Neural progenitor cell (in vitro differentiated cells): ENCODE data around the gene ERCC5. TPM values are rescaled to one million over a fixed set of nuclear protein-coding genes. Genes with fewer than 3 reads are reported as not detected.
A peak's percentile ranks its signal among the peaks of the same experiment; 100 is the strongest.

ENCODE experiments used
- DNase-seq: peaks from one replicate; pipeline ENCODE4 v3.0.0-alpha.2; 2016; ENCODE audit warnings: low spot score
- H2AFZ ChIP-seq: fragments of 200-600 bp; sonication (generic); replicated peaks from 2 replicates; pipeline ENCODE4 v1.6.1; 2016; ENCODE audit warnings: antibody characterized with exemption
- H3F3A ChIP-seq: fragments of 200-600 bp; sonication (generic); 2 replicates; pipeline ENCODE4 v1.6.1; 2016; ENCODE audit warnings: antibody characterized with exemption, low read depth
- H3K27ac ChIP-seq: fragments of 200-600 bp; sonication (generic); 2 replicates; pipeline ENCODE4 v1.5.1; 2016; ENCODE audit warnings: mild to moderate bottlenecking
- H3K27me3 ChIP-seq: fragments of 200-600 bp; sonication (generic); 2 replicates; pipeline ENCODE4 v1.6.1; 2016; ENCODE audit warnings: mild to moderate bottlenecking, moderate library complexity
- H3K36me3 ChIP-seq: fragments of 200-600 bp; sonication (generic); 2 replicates; pipeline ENCODE4 v1.5.1; 2016
- H3K4me1 ChIP-seq: fragments of 200-600 bp; sonication (generic); 2 replicates; pipeline ENCODE4 v1.6.1; 2016; ENCODE audit warnings: mixed run types
- H3K4me2 ChIP-seq: fragments of 200-600 bp; sonication (generic); 2 replicates; pipeline ENCODE4 v1.6.1; 2016
- H3K4me3 ChIP-seq: fragments of 200-600 bp; sonication (generic); 2 replicates; pipeline ENCODE4 v1.5.1; 2016
- H3K79me2 ChIP-seq: fragments of 200-600 bp; sonication (generic); 2 replicates; pipeline ENCODE4 v1.6.1; 2016; ENCODE audit warnings: low read depth
- H3K9ac ChIP-seq: fragments of 200-600 bp; sonication (generic); 2 replicates; pipeline ENCODE4 v1.6.1; 2016
- H3K9me3 ChIP-seq: fragments of 200-600 bp; sonication (generic); 2 replicates; pipeline ENCODE4 v1.5.1; 2016; ENCODE audit warnings: low read depth
- H4K20me1 ChIP-seq: fragments of 200-600 bp; sonication (generic); 2 replicates; pipeline ENCODE4 v1.6.1; 2016; ENCODE audit warnings: low read depth
- H3K27ac Mint-ChIP-seq: 3 replicates; pipeline ENCODE4 v1.8.0; 2021; ENCODE audit warnings: mixed read lengths
- H3K27me3 Mint-ChIP-seq: 2 replicates; pipeline ENCODE4 v1.8.0; 2022; ENCODE audit warnings: low read depth, mild to moderate bottlenecking, inconsistent platforms, moderate library complexity, mixed read lengths; ENCODE audit not compliant: insufficient read depth
- H3K36me3 Mint-ChIP-seq: 3 replicates; pipeline ENCODE4 v1.8.0; 2021; ENCODE audit warnings: mixed read lengths
- H3K4me1 Mint-ChIP-seq: 3 replicates; pipeline ENCODE4 v1.8.0; 2021; ENCODE audit warnings: mixed read lengths
- H3K4me3 Mint-ChIP-seq: 3 replicates; pipeline ENCODE4 v1.8.0; 2021; ENCODE audit warnings: mild to moderate bottlenecking, moderate library complexity, mixed read lengths
- H3K9me3 Mint-ChIP-seq: 3 replicates; pipeline ENCODE4 v1.8.0; 2020; ENCODE audit warnings: mixed read lengths
- CTCF ChIP-seq: fragments of 200-600 bp; sonication (generic); IDR thresholded peaks from 2 replicates; pipeline ENCODE4 v1.5.1; 2017; ENCODE audit warnings: antibody characterized with exemption, mild to moderate bottlenecking
- EZH2 ChIP-seq: fragments of 200-600 bp; sonication (generic); IDR thresholded peaks from 2 replicates; pipeline ENCODE4 v1.6.1; 2017; ENCODE audit warnings: antibody characterized with exemption, mild to moderate bottlenecking, moderate library complexity
- EZH2phosphoT487 ChIP-seq: fragments of 200-600 bp; sonication (generic); IDR thresholded peaks from 2 replicates; pipeline ENCODE4 v1.6.1; 2017; ENCODE audit warnings: antibody characterized with exemption
- total RNA-seq: library from RNA; depleted of rRNA; stranded (reverse); fragments of >200 nt; gene quantifications from 2 replicates; pipeline ENCODE4 v1.2.3, GENCODE V29; 2015; ENCODE audit warnings: low replicate concordance

Gene ERCC5
- total RNA-seq, 1 donor from 2014 or later: 35.1 TPM

- H3K9ac ChIP-seq: no peak overlapping the region
- TF ChIP-seq EZH2phosphoT487 (no peak), CTCF (no peak), EZH2 (no peak)
- H3K27ac Mint-ChIP-seq: no peak overlapping the region
Observed at GRCh38 chr13:102869948-102870676, 24.3 kb downstream of the ERCC5 start.

GRCh38 chr13:102870677-102871415 lies 25.0 kb downstream of the ERCC5 start:
- peaks cover 14% of the 10 kb centered on the region for H3K4me1 Mint-ChIP-seq
- H3K4me3 Mint-ChIP-seq: no peak overlapping the region
- peaks cover 28% of the 10 kb centered on the region for H3K36me3 Mint-ChIP-seq
- TF ChIP-seq EZH2phosphoT487 (no peak), CTCF (peak; percentile 92)
- H3K36me3 ChIP-seq: peaks cover 1% of the 10 kb centered on the region
- H3K4me2 ChIP-seq: no peak overlapping the region
- H3K9me3 Mint-ChIP-seq: no peaks in the 10 kb centered on the region
- H2AFZ ChIP-seq: no peak overlapping the region
- no peaks in the 10 kb centered on the region for H3F3A ChIP-seq
- no peaks in the 10 kb centered on the region for H3K27me3 Mint-ChIP-seq
- no peaks in the 10 kb centered on the region for H3K79me2 ChIP-seq
- H3K4me1 ChIP-seq: no peaks in the 10 kb centered on the region
- H3K4me3 ChIP-seq: no peak overlapping the region
- no peaks in the 10 kb centered on the region for H3K9me3 ChIP-seq
- no peak overlapping the region for H3K27ac Mint-ChIP-seq
- peak; percentile 80 for DNase-seq
- H3K27ac ChIP-seq: no peak overlapping the region
- no peak overlapping the region for H3K9ac ChIP-seq
- no peaks in the 10 kb centered on the region for H4K20me1 ChIP-seq
- no peaks in the 10 kb centered on the region for H3K27me3 ChIP-seq

More at GRCh38 chr13:102869948-102870676, 24.3 kb downstream of the ERCC5 start:
- Mint-ChIP-seq H3K27me3 (no peaks in the 10 kb centered on the region), H3K4me3 (no peak overlapping the region), H3K9me3 (no peaks in the 10 kb centered on the region), H3K4me1 (peaks cover 7% of the 10 kb centered on the region), H3K36me3 (peaks cover 29% of the 10 kb centered on the region)
- Histone ChIP-seq H3K79me2 (no peaks in the 10 kb centered on the region), H3F3A (no peaks in the 10 kb centered on the region), H3K9me3 (no peaks in the 10 kb centered on the region), H4K20me1 (no peaks in the 10 kb centered on the region), H2AFZ (no peak overlapping the region), H3K4me2 (no peak overlapping the region), H3K4me3 (no peak overlapping the region), H3K27ac (no peak overlapping the region), H3K4me1 (no peaks in the 10 kb centered on the region), H3K27me3 (no peaks in the 10 kb centered on the region), H3K36me3 (peaks cover under 1% of the 10 kb centered on the region)
- DNase-seq: no peak

- TF ChIP-seq EZH2: no peak
- no peak for TF ChIP-seq CTCF
- no peak for TF ChIP-seq EZH2phosphoT487
- H3K4me3 ChIP-seq: no peak overlapping the region
- peaks cover 5% of the 10 kb centered on the region for H3K36me3 ChIP-seq
Observed at GRCh38 chr13:102872131-102872530, 26.3 kb downstream of the ERCC5 start.

More at GRCh38 chr13:102872131-102872530, 26.3 kb downstream of the ERCC5 start:
- Mint-ChIP-seq H3K27me3 (no peaks in the 10 kb centered on the region), H3K27ac (no peak overlapping the region), H3K9me3 (no peaks in the 10 kb centered on the region), H3K4me1 (peaks cover 23% of the 10 kb centered on the region), H3K36me3 (peaks cover 33% of the 10 kb centered on the region), H3K4me3 (no peak overlapping the region)
- Histone ChIP-seq H3K4me2 (no peak overlapping the region), H3F3A (peaks cover 7% of the 10 kb centered on the region), H3K9me3 (no peaks in the 10 kb centered on the region), H3K27ac (no peak overlapping the region), H3K79me2 (no peaks in the 10 kb centered on the region), H2AFZ (no peak overlapping the region), H4K20me1 (no peaks in the 10 kb centered on the region), H3K27me3 (no peaks in the 10 kb centered on the region), H3K9ac (no peak overlapping the region), H3K4me1 (peaks cover 9% of the 10 kb centered on the region)
- no peak for DNase-seq
